Stimulated activated CD4-positive, alpha-beta T cell treated with anti-CD3 and anti-CD28 coated beads, Interleukin-15, amount 100 ng/mL, for 48 hours (primary cell): ENCODE data around the gene ITGAD.

ENCODE experiments used
- DNase-seq, 2 donors: peaks; one replicate each; pipeline ENCODE4 v3.0.0-alpha.2; 2020; ENCODE audit warnings: low read depth in 2 of 2

The ITGAD gene

DNA sequence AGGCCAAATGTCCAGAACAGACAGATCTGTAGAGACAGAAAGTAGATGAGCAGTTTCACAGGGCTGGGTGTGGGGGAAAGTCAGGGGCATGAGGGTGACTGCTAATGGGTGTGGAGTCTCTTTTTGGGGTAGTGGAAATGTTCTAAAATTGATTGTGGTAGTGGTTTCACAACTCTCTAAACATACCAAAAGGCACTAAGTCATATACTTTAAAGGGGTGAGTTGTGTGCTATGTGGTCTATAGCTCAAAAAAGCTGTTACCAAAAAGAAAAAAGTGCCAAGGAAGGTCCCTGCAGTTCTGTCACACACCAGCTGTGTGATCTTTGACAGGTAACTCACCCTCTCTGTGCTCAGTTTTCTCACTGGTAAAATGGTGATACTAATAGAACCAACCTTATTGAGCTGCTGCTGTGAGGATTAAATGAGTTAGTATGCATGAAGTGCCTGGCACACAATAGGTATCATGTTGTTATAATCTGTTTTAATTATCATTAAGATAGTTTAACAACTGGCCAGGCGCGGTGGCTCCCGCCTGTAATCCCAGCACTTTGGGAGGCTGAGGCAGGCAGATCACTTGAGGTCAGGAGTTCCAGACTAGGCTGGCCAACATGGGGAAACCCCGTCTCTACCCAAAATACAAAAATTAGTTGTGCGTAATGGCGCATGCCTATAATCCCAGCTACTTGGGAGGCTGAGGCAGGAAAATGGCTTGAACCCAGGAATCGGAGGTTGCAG is 27.8 kb upstream of the ITGAD start:
- no peak for DNase-seq

DNA sequence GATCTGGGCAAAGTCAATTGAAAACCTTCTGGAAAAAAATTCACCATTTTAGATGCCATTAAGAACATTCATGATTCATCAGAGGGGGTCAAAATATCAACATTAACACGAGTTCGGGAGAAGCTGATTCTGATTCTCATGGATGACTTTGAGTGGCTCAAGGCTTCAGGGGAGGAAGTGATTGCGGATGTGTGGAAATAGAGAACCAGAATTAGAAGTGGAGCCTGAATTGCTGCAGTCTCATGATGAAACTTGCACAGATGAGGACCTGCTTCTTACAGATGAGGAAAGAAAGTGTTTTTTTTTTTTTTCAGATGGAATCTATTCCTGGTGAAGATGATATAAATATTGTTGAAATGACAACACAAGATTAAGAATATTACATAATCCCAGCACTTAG is 25.3 kb upstream of the ITGAD start:
- DNase-seq = no peak

- DNase-seq = no peak
These were observed 22.1 kb upstream of the ITGAD start for GRCh38 chr16:31371008-31371407.

DNA sequence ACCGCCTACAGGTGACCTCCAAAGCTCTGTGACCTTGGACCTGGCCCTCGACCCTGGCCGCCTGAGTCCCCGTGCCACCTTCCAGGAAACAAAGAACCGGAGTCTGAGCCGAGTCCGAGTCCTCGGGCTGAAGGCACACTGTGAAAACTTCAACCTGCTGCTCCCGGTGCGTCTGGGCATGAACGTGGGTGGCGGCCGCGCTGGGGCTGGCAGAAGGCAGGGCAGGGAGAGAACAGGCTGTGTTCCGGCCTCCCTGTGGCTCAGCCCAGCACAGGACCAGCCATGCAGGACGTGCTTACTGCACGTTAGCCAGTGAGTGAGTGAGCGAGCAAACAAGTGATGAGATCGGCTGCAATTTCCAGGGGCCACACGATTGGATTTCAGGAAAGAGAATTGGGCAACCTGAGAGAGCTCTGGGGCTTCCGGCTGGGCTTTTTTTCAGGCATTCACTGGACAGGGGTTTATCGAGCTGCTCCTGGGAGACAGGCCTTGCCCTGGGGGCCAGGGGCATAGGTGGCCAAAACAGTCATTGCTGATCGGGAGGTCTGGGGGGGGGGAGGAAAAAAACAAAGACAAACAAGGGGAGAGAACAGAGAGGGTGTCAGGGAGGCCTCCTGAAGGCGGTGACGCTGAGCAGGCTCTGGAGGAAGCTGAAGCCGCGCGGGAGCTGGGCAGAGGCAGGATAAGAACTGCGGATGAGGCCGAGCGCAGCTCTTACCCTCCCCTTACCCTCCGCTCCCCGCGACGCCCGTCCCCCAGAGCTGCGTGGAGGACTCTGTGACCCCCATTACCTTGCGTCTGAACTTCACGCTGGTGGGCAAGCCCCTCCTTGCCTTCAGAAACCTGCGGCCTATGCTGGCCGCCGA is 21.3 kb upstream of the ITGAD start:
- no peak for DNase-seq

DNA sequence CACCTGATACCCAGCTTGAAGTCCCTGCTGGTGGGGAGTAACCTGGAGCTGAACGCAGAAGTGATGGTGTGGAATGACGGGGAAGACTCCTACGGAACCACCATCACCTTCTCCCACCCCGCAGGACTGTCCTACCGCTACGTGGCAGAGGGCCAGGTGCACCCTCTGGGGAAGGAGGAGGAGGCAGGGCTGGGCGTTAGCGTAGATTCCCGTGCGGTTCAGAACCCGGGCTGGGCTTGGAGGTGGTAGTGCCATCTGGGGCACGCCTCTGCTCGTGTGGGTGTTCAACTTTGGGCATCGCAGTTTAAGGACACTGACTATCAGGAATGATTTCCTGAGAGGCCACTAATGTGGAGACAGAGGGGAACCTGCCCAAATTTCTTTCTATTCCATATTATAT is 19.9 kb upstream of the ITGAD start:
- no peak for DNase-seq

GRCh38 chr16:31375231-31375630 is 17.9 kb upstream of the ITGAD start:
- no peak for DNase-seq

GRCh38 chr16:31376705-31377104 is 16.4 kb upstream of the ITGAD start:
- DNase-seq = no peak

- no peak for DNase-seq
These were observed 15.8 kb upstream of the ITGAD start for GRCh38 chr16:31377210-31377903.

DNA sequence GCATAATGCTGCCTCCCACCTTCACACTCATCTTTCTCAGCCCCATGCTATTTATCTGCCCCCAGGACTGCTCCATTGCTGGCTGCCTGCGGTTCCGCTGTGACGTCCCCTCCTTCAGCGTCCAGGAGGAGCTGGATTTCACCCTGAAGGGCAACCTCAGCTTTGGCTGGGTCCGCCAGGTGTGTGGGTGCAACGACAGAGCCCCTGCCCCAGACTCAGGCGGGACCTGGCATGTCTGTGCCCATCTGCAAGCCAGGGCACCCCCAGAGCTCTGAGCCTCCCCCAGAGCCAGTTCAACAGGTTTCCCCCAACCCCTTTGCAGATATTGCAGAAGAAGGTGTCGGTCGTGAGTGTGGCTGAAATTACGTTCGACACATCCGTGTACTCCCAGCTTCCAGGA is 12.9 kb upstream of the ITGAD start:
- no peak for DNase-seq

DNA sequence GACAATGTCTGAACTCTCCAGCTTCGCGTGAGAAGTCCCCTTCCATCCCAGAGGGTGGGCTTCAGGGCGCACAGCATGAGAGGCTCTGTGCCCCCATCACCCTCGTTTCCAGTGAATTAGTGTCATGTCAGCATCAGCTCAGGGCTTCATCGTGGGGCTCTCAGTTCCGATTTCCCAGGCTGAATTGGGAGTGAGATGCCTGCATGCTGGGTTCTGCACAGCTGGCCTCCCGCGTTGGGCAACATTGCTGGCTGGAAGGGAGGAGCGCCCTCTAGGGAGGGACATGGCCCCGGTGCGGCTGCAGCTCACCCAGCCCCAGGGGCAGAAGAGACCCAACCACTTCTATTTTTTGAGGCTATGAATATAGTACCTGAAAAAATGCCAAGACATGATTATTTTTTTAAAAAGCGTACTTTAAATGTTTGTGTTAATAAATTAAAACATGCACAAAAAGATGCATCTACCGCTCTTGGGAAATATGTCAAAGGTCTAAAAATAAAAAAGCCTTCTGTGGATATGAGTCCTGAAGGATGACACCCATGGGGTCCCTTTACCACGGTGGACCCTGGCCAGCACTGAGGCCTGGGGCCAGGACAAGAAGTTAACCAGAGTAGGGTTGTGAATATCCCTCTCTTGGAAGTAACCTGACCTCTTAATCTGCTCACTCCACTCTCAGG is 10.5 kb upstream of the ITGAD start:
- DNase-seq = peak; percentile 44 to 61

DNA sequence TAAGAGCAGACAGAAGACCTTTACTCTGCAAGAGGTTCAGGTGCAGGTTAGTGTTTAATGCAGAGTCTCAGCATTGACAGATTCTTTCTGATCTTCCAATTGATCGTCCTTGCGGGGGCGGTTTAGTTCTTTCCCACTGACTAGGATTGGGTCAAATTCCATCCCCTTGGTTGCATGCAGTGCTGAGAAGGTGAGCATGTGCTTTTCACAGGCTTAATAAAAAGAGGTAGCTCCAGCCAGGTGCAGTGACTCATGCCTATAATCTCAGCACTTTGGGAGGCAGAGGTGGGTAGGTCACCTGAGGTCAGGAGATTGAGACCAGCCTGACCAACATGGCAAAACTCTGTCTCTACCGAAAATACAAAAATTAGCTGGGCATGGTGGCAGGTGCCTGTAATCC is 7.5 kb upstream of the ITGAD start:
- DNase-seq = no peak

DNA sequence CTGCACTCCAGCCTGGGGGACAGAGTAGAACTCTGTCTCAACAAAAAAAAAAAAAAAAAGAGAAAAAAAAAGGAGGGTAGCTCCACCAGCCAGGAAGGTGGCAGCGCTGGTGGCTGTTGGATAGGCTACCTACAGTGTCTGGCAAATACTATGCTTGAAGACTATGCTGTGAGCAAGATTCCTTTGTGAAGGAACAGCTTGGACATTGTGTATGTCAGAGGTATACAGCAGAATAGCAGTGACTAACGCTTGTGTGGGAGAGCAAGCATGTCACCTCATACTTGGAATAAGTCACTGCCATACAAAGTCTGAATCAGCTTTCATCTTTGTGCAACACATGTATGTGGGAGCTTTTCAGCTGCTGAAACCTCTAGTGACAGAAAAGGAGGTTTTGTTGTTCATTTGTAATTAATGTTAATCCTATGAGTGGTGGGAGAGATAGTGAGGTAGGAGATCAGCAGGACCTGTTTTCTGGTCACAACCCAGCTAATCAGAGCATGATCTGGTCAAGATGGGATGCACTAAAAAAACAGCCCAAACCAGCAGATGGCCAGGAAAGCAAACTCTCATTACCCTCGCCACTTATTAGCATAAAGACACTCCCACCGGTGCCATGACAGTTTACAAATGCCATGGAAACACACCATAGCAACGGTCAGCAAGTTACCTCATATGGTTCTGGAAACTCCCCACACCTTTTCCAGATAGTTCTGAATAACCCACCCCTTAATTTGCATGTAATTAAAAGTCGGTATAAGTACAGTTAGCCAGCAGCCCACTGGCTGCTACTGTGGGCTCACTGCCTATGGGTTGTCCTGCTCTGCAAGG is 6.8 kb upstream of the ITGAD start:
- DNase-seq = peak; percentile 7 to 10

DNA sequence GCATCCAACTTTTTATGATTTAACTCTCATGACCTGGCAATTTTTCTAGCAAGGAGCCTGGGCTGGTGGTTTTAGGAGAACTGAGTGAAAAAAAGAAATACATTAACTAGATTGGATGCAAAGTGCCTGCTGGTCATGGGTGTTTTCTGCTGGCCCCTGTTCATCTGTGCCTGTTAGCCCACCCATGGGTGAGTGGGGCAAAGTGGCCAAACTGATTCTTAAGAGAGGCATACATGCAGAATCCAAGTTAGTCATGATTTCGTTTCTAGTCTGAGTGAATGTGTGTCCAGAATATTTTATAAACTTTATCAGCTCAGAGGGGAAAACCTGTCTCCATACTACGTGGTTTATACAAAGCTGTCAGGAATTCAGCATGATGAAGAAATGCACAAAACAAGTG is 4.6 kb upstream of the ITGAD start:
- no peak for DNase-seq

DNA sequence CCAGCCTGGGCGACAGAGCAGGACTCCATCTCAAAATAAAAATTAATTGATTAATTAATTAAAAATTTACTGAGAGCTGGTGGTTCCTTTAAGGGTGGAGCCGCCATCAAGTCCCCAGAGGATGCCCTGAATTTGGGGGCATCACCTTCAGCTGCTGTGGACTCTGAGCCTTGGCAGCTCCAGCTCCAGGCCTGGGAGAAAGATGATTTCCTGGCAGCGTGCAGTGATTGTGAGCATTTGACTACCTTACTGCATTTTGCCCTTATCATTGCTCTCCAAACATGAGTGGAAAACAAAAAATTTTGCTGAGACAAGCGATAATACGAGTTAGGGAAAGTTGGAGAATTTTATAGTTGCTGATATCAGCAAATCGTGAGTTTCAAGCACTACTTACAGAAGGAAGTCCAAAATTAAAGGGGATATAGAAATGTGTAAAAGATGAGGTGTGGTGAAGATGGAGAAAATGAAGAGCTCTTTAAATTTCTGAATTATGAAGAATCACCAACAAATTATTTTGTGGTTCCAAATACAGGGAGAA is 2.6 kb upstream of the ITGAD start:
- DNase-seq = no peak

DNA sequence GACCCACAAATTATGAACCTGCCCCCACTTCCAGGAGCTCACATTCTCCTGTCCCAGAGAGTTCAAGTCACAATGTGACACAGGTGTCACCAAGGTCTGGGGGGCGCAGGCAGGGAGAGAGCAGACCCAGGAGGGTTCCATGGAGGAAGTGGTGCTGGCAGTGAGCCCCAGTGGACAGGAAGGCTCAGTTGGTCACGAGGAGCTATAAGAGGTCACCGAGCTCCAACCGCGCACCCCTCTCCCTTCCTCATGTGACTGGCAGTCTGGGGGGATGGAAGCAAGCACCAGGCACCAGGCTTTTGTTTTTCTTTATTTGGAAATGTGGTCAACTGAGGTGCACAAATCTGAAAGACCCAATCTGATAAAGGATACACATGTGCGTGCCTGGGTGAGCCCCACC is 2.5 kb downstream of the ITGAD start:
- DNase-seq = no peak

DNA sequence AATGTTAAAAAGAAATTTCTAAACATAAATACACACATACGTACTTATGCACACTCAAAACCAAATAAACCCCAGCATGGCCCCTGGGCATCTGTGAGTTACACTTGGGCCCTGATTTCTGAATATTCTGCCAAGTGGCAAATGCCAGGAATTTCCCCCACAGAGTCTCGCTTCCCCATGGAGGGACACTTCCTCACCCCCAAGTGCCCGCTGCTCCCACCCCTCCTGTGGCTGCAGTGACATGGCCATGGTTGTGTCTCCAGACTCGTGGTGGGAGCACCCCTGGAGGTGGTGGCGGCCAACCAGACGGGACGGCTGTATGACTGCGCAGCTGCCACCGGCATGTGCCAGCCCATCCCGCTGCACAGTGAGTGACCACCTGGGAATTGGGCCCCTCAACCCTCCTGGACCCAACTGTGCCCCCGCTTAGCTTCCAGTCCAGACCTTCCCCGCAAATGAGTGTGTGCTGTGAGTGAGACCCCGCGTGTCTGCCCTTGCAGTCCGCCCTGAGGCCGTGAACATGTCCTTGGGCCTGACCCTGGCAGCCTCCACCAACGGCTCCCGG is 4.0 kb downstream of the ITGAD start:
- DNase-seq = no peak

DNA sequence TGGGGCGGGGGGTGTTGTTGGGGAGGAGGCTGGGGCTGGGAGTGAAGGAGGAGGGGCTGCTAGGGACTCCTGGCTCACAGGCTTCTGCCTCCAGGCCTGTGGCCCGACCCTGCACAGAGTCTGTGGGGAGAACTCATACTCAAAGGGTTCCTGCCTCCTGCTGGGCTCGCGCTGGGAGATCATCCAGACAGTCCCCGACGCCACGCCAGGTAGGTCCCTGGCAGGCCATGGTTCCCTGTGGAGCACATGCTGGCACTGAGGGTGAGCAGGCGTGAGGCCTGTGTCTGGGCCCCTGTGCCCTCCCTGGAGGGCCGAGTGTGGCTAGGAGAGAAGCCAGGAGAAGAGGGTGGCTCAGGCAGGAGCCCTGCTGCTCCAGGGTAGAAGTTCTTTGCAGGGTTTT is 4.6 kb downstream of the ITGAD start:
- DNase-seq = no peak

- DNase-seq = no peak
These were observed 7.1 kb downstream of the ITGAD start for GRCh38 chr16:31400191-31400590.

GRCh38 chr16:31401436-31401835 is 8.3 kb downstream of the ITGAD start:
- DNase-seq = no peak

DNA sequence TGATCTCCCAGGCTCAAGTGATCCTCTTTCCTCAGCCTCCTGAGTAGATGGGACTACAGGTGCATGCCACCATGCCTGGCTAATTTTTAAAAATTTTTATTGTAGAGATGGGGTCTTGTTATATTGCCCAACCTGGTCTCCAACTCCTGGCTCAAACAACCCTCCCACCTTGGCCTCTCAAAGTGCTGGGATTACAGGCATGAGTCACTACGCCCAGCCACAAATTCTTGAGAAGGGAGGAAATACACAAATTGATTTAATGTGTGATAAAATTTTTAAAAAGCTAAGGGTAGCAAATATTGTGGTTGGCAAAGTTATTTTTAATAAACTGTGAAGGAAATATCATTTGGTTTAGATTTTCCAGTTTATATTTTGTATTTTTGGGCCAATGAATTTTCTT is 9.6 kb downstream of the ITGAD start:
- DNase-seq = no peak
